Activated naive CD4-positive, alpha-beta T cell treated with anti-CD3 and anti-CD28 coated beads, Interleukin-2, amount 10 ng/mL, durations not matched to agents 5 hours and 36 hours (primary cell): ENCODE results near the gene RAB5B. TPM values are rescaled to one million over a fixed set of nuclear protein-coding genes. Genes with fewer than 3 reads are reported as not detected.

Experiments used
- total RNA-seq, 2 experiments: library from RNA; stranded (reverse); gene quantifications; one replicate each; pipeline ENCODE4 v1.2.3, GENCODE V29; 2021

RAB5B gene, protein sequence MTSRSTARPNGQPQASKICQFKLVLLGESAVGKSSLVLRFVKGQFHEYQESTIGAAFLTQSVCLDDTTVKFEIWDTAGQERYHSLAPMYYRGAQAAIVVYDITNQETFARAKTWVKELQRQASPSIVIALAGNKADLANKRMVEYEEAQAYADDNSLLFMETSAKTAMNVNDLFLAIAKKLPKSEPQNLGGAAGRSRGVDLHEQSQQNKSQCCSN
- total RNA-seq: 10 to 100 TPM; 68.5 to 68.8 TPM

DNA sequence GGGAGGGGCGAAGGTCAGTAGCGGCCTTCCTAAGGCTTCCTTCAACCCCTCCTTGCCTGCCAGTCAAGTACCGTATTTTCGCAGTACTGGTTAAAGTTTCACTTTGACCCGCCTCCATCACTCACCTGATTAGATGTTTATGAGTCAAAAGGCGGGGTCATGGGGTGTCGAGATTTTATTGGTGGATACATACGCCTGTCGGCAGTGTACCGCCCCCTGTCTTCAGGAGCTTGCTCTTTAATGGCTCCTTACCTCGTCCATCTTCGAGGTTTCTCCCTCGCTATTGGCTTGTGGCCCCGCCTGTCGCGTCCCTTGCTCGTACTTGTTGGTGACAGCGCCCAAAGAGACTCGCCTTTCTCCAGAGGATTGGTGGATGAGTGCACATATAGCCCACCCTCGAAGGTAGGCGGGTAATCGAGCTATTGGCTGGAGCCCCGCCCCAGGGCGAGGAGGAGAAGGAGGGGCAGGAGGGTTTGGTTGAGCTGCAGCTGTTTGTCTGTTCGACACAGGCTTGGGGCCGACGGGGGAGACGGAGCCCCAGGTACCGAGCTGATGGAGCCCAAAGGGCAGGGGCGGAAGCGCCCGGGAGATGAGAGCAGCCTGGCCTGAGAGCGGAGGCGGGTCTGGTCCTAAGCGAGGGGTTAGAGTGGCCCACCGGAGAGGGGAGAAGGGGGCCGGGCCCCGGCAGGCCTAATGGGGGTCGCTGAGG lies at the start of gene RAB5B:
Gene RAB5B, plus strand, starts transcription at position 480 of the 709 bp plus-strand sequence. CDS start 12,883 bp downstream, outside the sequence.

DNA sequence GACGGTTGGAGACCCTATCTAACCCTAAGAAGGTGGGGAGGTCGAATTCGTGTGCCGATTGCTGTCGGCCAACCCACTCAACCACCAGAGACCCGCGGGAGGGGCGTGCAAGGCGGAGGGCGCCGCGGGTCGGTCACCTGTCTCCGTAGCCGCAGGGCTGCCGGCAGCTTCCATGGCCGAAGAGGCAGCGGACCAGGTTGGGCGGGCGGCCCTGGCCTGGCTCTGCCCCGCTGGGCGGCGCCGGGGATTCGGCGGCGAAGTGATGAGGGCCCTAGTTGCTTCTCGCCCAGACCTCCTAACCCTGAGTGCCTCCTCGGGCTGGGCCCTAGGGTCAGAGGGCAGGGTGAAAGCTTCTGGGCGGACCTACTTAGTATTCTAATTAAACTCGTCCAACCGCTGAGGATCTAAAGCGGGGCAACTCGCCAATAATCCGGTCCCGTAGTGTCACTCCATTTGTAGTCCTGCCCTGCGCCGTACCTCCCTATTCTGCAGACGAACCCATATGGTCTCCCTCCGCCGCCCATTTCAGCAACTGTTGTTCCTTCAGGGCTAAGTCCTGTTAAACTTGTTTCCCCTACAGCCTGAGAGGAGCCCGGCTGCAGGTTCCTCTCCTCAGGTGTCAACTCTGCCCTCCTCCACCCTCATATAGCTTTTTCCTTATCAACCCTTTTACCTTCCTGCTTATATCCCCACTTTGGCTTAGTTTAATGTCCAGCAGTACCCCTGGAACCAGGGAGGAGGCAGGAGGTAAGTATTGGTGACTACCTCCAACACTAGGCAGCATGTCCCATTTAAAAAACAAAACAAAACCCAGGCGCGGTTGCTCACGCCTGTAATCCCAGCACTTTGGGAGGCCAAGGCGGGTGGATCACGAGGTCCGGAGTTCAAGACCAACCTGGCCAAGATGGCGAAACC lies 46.0 kb upstream of the RAB5B start, which contains the start of gene PYM1:
Gene PYM1, minus strand, starts transcription at position 307 of the 915 bp plus-strand sequence. Its CDS starts 133 bp downstream, at position 174.

DNA sequence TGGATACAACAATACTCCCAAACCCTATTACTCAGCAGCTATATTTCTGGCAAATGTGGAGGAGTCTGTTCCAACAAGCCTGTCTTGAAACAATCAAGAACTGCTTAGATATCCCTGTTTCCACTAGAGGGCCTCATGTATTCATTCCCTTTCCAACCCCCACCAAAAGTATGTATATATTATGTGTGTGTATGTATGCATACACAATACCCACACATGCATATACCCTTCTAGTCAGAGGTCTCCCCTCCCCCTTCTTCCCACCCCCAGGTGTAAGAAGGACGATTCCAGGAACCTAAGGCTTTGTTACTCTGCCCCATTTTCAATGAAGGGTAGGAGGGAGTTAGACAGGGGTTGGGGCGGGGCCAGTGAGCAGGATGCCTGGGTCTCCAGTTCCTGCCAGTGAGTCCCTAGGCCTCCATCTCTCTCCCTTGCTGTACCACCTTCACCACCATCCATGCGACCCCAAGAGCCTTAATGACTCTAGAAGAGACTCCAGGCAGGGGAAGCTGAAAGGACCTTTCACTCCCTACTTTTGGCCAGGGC lies 43.0 kb upstream of the RAB5B start, which contains the start of gene DGKA:
Gene DGKA, plus strand, starts transcription at position 392 of the 546 bp plus-strand sequence. CDS start 5,342 bp downstream, outside the sequence.

DNA sequence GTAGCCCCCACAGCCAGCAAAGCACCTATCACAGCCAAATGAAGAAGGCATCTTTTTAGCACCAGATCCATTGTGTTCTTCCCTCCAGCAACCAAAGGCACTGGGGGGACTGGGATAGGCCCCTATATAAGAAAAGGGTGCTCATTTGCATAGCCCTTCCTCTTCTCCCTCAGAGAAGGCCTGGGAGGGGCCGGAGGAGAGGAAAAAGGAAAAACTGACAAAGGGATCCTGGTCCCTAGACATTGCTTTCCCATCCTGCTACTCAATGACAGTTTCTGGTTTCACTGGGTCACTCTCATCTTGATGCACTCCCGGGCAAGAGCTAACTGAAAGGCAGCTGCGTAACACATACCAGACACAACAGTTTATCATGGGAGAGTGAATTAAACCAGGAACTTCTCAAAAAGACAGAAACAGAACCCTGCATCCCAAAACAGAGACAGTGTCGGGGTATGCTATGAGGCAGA lies 7.9 kb upstream of the RAB5B start, which contains the start of gene PMEL:
Gene PMEL, minus strand, starts transcription at position 102 of the 467 bp plus-strand sequence. Its CDS starts 31 bp downstream, at position 71.

DNA sequence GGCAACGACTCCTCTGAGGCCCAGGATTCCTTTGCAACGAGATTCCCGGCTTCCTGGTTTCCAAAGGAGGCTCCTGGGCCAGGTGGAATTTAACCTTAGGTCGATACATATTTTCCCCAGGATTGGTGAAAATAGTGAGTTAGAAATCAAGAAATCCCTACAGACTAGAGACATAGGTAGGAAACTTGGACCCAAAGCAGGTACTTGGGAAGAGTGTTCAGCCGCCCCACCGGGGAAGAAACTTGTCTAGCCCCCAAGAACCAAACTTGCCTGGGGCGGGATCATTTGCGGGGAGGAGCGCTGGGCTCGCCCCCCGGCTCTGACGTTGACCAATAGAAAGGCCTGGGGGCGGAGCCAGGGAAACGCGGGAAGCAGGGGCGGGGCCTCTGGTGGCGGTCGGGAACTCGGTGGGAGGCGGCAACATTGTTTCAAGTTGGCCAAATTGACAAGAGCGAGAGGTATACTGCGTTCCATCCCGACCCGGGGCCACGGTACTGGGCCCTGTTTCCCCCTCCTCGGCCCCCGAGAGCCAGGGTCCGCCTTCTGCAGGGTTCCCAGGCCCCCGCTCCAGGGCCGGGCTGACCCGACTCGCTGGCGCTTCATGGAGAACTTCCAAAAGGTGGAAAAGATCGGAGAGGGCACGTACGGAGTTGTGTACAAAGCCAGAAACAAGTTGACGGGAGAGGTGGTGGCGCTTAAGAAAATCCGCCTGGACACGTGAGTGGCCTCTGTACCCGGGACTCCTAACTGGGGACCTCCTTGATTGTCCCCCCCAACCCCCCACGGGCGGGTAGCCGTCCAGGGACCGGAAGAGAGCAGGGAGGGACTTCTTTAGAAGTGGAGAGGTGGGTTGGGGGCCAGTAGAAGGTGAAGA lies 7.2 kb upstream of the RAB5B start, which contains the start of gene CDK2:
Gene CDK2, plus strand, starts transcription at position 423 of the 874 bp plus-strand sequence. Its CDS starts 179 bp downstream, at position 602.

DNA sequence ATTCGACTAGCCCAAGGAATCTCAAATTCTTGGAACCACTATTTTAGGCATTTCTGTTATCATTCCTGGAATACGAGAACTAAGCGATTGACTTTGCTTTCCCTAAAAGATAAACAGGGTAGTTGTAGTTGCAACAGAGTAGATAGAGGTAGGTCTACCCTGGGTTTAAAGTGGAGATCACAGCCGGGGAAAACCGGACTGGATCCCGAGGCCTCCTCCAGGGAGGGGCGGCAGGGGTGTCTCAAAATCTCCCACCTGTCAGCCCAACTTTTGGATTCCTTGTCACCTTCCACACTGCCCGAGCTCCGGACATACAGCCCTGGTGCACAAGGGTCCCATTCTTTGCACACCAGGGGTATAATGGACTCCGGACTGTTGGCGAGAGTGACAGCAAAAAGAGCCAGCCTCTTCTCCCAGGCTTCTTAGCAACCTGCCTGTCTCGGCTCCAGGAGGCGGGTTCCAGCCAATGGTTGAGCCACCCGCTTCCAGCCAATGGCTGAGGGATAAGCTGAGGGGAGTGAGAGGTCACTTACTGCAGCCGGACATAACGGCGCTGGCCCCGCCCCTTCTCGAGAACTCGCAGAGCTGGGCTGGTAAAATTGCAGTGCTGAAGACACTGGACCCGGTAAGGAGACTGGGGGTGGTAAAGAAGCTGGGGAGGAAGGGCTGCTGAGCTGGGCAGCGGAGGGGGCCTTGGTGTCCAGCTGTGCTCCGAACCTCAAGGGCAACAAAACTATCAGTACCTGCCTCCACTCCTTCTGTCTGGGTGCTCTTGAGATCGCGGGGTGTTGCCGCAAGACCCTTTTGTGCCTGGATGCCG lies 23.0 kb downstream of the RAB5B start, which contains the start of gene SUOX:
Gene SUOX, plus strand, starts transcription at position 562 of the 820 bp plus-strand sequence. CDS start 4,946 bp downstream, outside the sequence.

DNA sequence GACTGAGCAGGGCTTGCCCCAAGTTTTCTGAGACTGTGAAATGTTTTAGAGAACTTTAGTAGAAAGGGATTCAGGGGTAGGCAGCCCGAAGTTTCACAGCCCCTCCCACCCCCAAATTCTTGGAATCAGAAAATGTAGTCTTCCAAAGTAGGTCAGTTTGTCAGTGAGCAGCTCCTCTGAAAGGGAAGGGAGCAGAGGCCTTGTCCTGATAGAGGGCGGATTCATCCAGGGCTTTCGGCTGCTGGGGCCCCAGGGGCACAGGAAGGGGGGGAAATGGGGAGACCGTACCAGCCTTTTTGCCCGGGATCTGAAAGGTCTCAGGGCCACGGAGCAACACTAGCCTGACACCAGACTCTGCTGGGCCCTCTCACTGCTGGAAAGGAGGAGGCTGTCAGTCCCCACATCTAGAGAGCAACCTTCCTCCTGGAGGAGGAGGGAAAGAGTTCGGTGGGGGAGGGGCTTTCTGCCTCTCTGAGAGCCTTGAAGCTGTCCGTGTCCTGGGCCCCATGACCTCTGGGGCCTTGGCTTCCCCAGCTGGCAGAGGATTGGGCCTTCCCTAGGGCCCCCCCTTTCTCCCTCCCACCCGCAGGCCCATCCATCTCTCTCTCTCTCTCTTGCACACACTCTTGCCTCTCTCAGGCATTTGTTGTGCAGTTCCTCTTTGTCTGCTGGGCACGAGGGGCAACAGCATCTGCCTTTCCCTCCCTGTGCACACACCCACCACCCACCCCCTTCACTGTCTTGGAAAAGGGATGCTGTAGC lies 46.7 kb downstream of the RAB5B start, which contains the start of gene IKZF4:
Gene IKZF4, plus strand, starts transcription at position 621 of the 762 bp plus-strand sequence. CDS start 451 bp downstream, outside the sequence.

DNA sequence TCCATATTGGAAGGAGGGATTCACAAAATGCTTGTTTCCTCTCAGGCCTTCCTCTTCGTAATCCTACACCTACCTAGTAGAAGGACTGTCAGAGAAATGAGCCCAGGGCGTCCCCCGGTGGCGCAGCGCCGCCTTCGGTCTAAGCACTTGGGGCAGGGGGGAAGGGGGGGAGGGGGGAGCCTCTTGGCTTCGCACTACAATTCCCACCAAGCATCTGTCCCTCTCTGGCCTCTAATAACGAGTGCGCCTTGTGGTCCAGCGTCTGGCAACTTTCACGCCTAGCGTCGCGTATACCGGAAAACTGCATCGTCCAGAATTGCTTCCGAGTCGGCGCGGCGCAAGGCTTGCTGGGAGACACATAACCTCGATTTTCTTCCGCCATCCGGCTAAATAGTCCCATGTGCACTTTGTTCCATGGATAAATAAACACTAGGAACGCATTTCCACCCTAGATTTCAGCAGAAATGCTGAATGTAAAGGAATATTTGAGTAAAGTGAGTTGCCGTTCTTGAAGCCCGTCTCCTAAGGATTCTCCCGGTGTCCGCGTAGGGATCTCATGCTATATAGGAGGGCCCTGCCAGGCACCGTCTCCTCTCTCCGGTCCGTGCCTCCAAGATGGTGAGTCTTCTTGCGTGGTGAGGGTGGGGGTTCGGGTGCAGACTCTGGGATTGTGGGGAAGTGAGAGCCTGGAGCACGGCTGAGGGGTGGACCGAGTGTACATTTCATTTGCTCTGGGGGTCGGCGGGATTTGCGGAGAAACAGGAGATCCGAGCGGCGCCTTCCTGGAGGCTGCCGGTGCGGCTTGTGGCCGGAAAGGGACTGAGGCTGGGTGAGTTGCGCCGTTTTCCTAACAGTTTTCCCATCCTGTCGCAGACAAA lies 67.9 kb downstream of the RAB5B start, which contains the start of gene RPS26:
Gene RPS26, plus strand, starts transcription at position 367 of the 878 bp plus-strand sequence. Its CDS starts 249 bp downstream, at position 616.

Other genes starting within 250 kb of the RAB5B start
- 100 to 1,000 TPM; 106 to 114 TPM for gene CD63, start 245.1 kb upstream of the RAB5B start, total RNA-seq
- 10 to 100 TPM; 10.2 to 10.7 TPM for gene GDF11, start 231.0 kb upstream of the RAB5B start, total RNA-seq
- 10 to 100 TPM; 77.9 to 78.8 TPM for gene SARNP, start 156.4 kb upstream of the RAB5B start, total RNA-seq
- 10 to 100 TPM; 55.3 to 55.7 TPM for gene ORMDL2, start 156.0 kb upstream of the RAB5B start, total RNA-seq
- 10 to 100 TPM; 30.4 to 31.3 TPM for gene DNAJC14, start 144.5 kb upstream of the RAB5B start, total RNA-seq
- gene MMP19, start 131.1 kb upstream of the RAB5B start, total RNA-seq: not detected
- 10 to 100 TPM; 54.0 to 55.4 TPM for gene PYM1, start 46.2 kb upstream of the RAB5B start, total RNA-seq
- gene DGKA, start 42.9 kb upstream of the RAB5B start, total RNA-seq: 1,000 to 10,000 TPM in 1 of 2 experiments, 100 to 1,000 TPM in 1; 954 to 1,054 TPM
- not detected for gene PMEL, start 8.0 kb upstream of the RAB5B start, total RNA-seq
- 10 to 100 TPM; 75.4 to 81.8 TPM for gene CDK2, start 7.2 kb upstream of the RAB5B start, total RNA-seq
- 1 to 10 TPM; 3.5 to 4.9 TPM for gene SUOX, start 23.2 kb downstream of the RAB5B start, total RNA-seq
- gene IKZF4, start 47.0 kb downstream of the RAB5B start, total RNA-seq: 10 to 100 TPM; 20.0 to 21.3 TPM
- gene RPS26, start 67.8 kb downstream of the RAB5B start, total RNA-seq: 10 to 100 TPM; 38.9 to 51.3 TPM
- gene ERBB3, start 106.1 kb downstream of the RAB5B start, total RNA-seq: 1 to 10 TPM; 1.7 to 2.1 TPM
- gene PA2G4, start 130.5 kb downstream of the RAB5B start, total RNA-seq: 100 to 1,000 TPM; 215 to 216 TPM
- 1,000 to 10,000 TPM; 4,850 to 4,973 TPM for gene RPL41, start 142.6 kb downstream of the RAB5B start, total RNA-seq
- gene ZC3H10, start 144.2 kb downstream of the RAB5B start, total RNA-seq: 1 to 10 TPM; 8.3 to 8.7 TPM
- gene ESYT1, start 154.2 kb downstream of the RAB5B start, total RNA-seq: 100 to 1,000 TPM; 319 to 322 TPM
- gene MYL6B, start 178.5 kb downstream of the RAB5B start, total RNA-seq: 10 to 100 TPM; 40.3 to 42.7 TPM
- 1,000 to 10,000 TPM; 1,338 to 1,378 TPM for gene MYL6, start 184.3 kb downstream of the RAB5B start, total RNA-seq
- gene SMARCC2, start 215.4 kb downstream of the RAB5B start, total RNA-seq: 100 to 1,000 TPM; 129 to 131 TPM
- gene RNF41, start 247.8 kb downstream of the RAB5B start, total RNA-seq: 10 to 100 TPM; 31.6 to 33.1 TPM